GM18519 (cell line): ENCODE results near the gene KRTAP4-16.
"Not testable (repeated sequence)": the region's sequence is repeated elsewhere in the genome, so short reads cannot be mapped to it uniquely, and the experiment has no call there.

ENCODE experiments used
- ATAC-seq: cut with Tn5 transposase; IDR thresholded peaks from one replicate; pipeline ENCODE4 v1.9.1; 2021; ENCODE audit warnings: mild to moderate bottlenecking, moderate library complexity; ENCODE audit not compliant: unreplicated experiment, low FRiP score

The KRTAP4-16 gene

GRCh38 chr17:41082626-41083025 lies 19.4 kb downstream of the KRTAP4-16 start:
- ATAC-seq: no peak

- no peak for ATAC-seq
Measured at GRCh38 chr17:41076788-41077187, 25.2 kb downstream of the KRTAP4-16 start.

GRCh38 chr17:41073676-41074075 lies 28.3 kb downstream of the KRTAP4-16 start:
- ATAC-seq: no peak

GRCh38 chr17:41071606-41072360 lies 30.2 kb downstream of the KRTAP4-16 start:
- no peak for ATAC-seq

GRCh38 chr17:41069031-41069430 lies 33.0 kb downstream of the KRTAP4-16 start:
- ATAC-seq: no peak

- ATAC-seq: no peak
Measured at GRCh38 chr17:41067281-41067680, 34.7 kb downstream of the KRTAP4-16 start.

GRCh38 chr17:41065829-41066624 lies 36.0 kb downstream of the KRTAP4-16 start, which contains the start of gene KRTAP2-4:
Gene KRTAP2-4, minus strand, starts transcription at chr17:41065879. Its CDS starts 34 bp downstream, at chr17:41065845.
- ATAC-seq: no peak

GRCh38 chr17:41065016-41065689 lies 36.9 kb downstream of the KRTAP4-16 start:
- ATAC-seq: not testable (repeated sequence)

- no peak for ATAC-seq
Measured at GRCh38 chr17:41064301-41064700, 37.7 kb downstream of the KRTAP4-16 start.

- no peak for ATAC-seq
Measured at GRCh38 chr17:41063449-41063848, 38.6 kb downstream of the KRTAP4-16 start.

GRCh38 chr17:41061964-41062363 lies 40.0 kb downstream of the KRTAP4-16 start:
- ATAC-seq: no peak

- no peak for ATAC-seq
Measured at GRCh38 chr17:41060052-41060604, 41.9 kb downstream of the KRTAP4-16 start, which contains the start of gene KRTAP2-3. Gene KRTAP2-3, minus strand, starts transcription at chr17:41060114. Its CDS starts 64 bp downstream, at chr17:41060050.

- ATAC-seq: not testable (repeated sequence)
Measured at GRCh38 chr17:41059276-41060051, 42.5 kb downstream of the KRTAP4-16 start.

- ATAC-seq: no peak
Measured at GRCh38 chr17:41058741-41059140, 43.3 kb downstream of the KRTAP4-16 start.

GRCh38 chr17:41057547-41057946 lies 44.5 kb downstream of the KRTAP4-16 start:
- no peak for ATAC-seq

- ATAC-seq: not testable (repeated sequence)
Measured at GRCh38 chr17:41055130-41055529, 46.9 kb downstream of the KRTAP4-16 start, which contains the start of gene KRTAP2-2. Gene KRTAP2-2, minus strand, starts transcription at chr17:41055230. Its CDS starts 19 bp downstream, at chr17:41055211.

GRCh38 chr17:41054556-41054955 lies 47.5 kb downstream of the KRTAP4-16 start:
- not testable (repeated sequence) for ATAC-seq

- ATAC-seq: no peak
Measured at GRCh38 chr17:41054025-41054424, 48.0 kb downstream of the KRTAP4-16 start.

- ATAC-seq: no peak
Measured at GRCh38 chr17:41052566-41052965, 49.4 kb downstream of the KRTAP4-16 start.
